H9 (cell line): Measurements from ENCODE around the gene EPN3. TPM values are rescaled to one million over a fixed set of nuclear protein-coding genes. Genes with fewer than 3 reads are reported as not detected.

Experiments
- DNase-seq: peaks from one replicate; pipeline ENCODE4 v3.0.0-alpha.2; 2017
- H2AFZ ChIP-seq: one replicate; pipeline ENCODE4 v1.6.1; 2013; ENCODE audit warnings: mild to moderate bottlenecking, low read length, control low read depth, moderate library complexity
- H2AK5ac ChIP-seq: 2 replicates; pipeline ENCODE4 v1.6.1; 2013; ENCODE audit warnings: low read length, control low read depth, mixed read lengths; ENCODE audit not compliant: insufficient read length
- H2BK120ac ChIP-seq: one replicate; pipeline ENCODE4 v1.6.1; 2013; ENCODE audit warnings: low read depth, mild to moderate bottlenecking, low read length, control low read depth, inconsistent platforms; ENCODE audit not compliant: poor library complexity, severe bottlenecking
- H2BK12ac ChIP-seq: 2 replicates; pipeline ENCODE4 v1.6.1; 2013; ENCODE audit warnings: low read length, control low read depth, mixed read lengths, low read depth; ENCODE audit not compliant: insufficient read length
- H2BK15ac ChIP-seq: 2 replicates; pipeline ENCODE4 v1.6.1; 2013; ENCODE audit warnings: low read depth, low read length, control low read depth
- H2BK20ac ChIP-seq: one replicate; pipeline ENCODE4 v1.6.1; 2013; ENCODE audit warnings: low read depth, mild to moderate bottlenecking, low read length, control low read depth, inconsistent platforms; ENCODE audit not compliant: poor library complexity, severe bottlenecking
- H2BK5ac ChIP-seq: 2 replicates; pipeline ENCODE4 v1.6.1; 2013; ENCODE audit warnings: low read length, control low read depth, mixed read lengths; ENCODE audit not compliant: insufficient read length
- H3K14ac ChIP-seq: 2 replicates; pipeline ENCODE4 v1.6.1; 2013; ENCODE audit warnings: low read length, control low read depth; ENCODE audit not compliant: insufficient read depth
- H3K18ac ChIP-seq: 2 replicates; pipeline ENCODE4 v1.6.1; 2013; ENCODE audit warnings: low read depth, mild to moderate bottlenecking, mixed read lengths, low read length, control low read depth; ENCODE audit not compliant: insufficient read length
- H3K23ac ChIP-seq: 2 replicates; pipeline ENCODE4 v1.6.1; 2013; ENCODE audit warnings: low read length, control low read depth, mixed read lengths, low read depth; ENCODE audit not compliant: insufficient read length
- H3K23me2 ChIP-seq: 2 replicates; pipeline ENCODE4 v1.6.1; 2013; ENCODE audit warnings: low read depth, mild to moderate bottlenecking, mixed read lengths, low read length, control low read depth; ENCODE audit not compliant: insufficient read length, poor library complexity, severe bottlenecking
- H3K27ac ChIP-seq: 2 replicates; pipeline ENCODE4 v1.5.1; 2013; ENCODE audit warnings: low read length, control low read depth, mixed read lengths, low read depth; ENCODE audit not compliant: insufficient read length
- H3K27me3 ChIP-seq: 2 replicates; pipeline ENCODE4 v1.6.1; 2013; ENCODE audit warnings: low read length, control low read depth, inconsistent platforms; ENCODE audit not compliant: insufficient read depth
- H3K4ac ChIP-seq: 2 replicates; pipeline ENCODE4 v1.6.1; 2013; ENCODE audit warnings: low read depth, mild to moderate bottlenecking, control low read depth, inconsistent platforms, low read length, moderate library complexity
- H3K4me1 ChIP-seq: 2 replicates; pipeline ENCODE4 v1.6.1; 2013; ENCODE audit warnings: low read length, control low read depth, inconsistent platforms; ENCODE audit not compliant: insufficient read depth
- H3K4me2 ChIP-seq: 2 replicates; pipeline ENCODE4 v1.6.1; 2013; ENCODE audit warnings: low read length, control low read depth, mixed read lengths; ENCODE audit not compliant: insufficient read length, insufficient read depth
- H3K56ac ChIP-seq: 2 replicates; pipeline ENCODE4 v1.6.1; 2013; ENCODE audit warnings: low read depth, mild to moderate bottlenecking, mixed read lengths, low read length, control low read depth; ENCODE audit not compliant: insufficient read length
- H3K79me1 ChIP-seq: 2 replicates; pipeline ENCODE4 v1.6.1; 2013; ENCODE audit warnings: low read depth, mild to moderate bottlenecking, moderate library complexity, low read length, control low read depth, inconsistent platforms; ENCODE audit not compliant: insufficient read depth, poor library complexity, severe bottlenecking
- H3K79me2 ChIP-seq: 2 replicates; pipeline ENCODE4 v1.6.1; 2013; ENCODE audit warnings: low read length, control low read depth, inconsistent platforms; ENCODE audit not compliant: insufficient read depth
- H3K9ac ChIP-seq: 2 replicates; pipeline ENCODE4 v1.6.1; 2013; ENCODE audit warnings: low read length, control low read depth, mixed read lengths; ENCODE audit not compliant: insufficient read length; ENCODE audit errors: extremely low read depth
- H3K9me3 ChIP-seq: one replicate; pipeline ENCODE4 v1.6.1; 2013; ENCODE audit warnings: low read depth, low read length, inconsistent platforms; ENCODE audit not compliant: control insufficient read depth
- H3T11ph ChIP-seq: one replicate; pipeline ENCODE4 v1.6.1; 2013; ENCODE audit warnings: mild to moderate bottlenecking, low read length, control low read depth, inconsistent platforms
- H4K20me1 ChIP-seq: one replicate; pipeline ENCODE4 v1.6.1; 2013; ENCODE audit not compliant: control insufficient read depth, insufficient read length, insufficient read depth
- H4K5ac ChIP-seq: 2 replicates; pipeline ENCODE4 v1.6.1; 2013; ENCODE audit warnings: low read depth, mild to moderate bottlenecking, mixed read lengths, low read length, control low read depth; ENCODE audit not compliant: insufficient read length
- H4K8ac ChIP-seq: replicated peaks from 2 replicates; pipeline ENCODE4 v1.6.1; 2013; ENCODE audit warnings: low read length, control low read depth, mixed read lengths, low read depth; ENCODE audit not compliant: insufficient read length
- H4K91ac ChIP-seq: 2 replicates; pipeline ENCODE4 v1.6.1; 2013; ENCODE audit warnings: low read depth, mild to moderate bottlenecking, moderate library complexity, mixed read lengths, low read length, control low read depth; ENCODE audit not compliant: insufficient read length
- H3K27ac Mint-ChIP-seq, 3 experiments: 2 replicates in 2 of 3; 3 replicates in 1 of 3; pipeline ENCODE4 v1.8.0; 2020 to 2021; ENCODE audit warnings: mixed read lengths in 3 of 3, mild to moderate bottlenecking in 1 of 3, moderate library complexity in 1 of 3
- H3K27me3 Mint-ChIP-seq: 2 replicates; pipeline ENCODE4 v1.8.0; 2021; ENCODE audit warnings: low read depth, mild to moderate bottlenecking, moderate library complexity, mixed read lengths
- H3K36me3 Mint-ChIP-seq, 3 experiments: 2 replicates in 2 of 3; 3 replicates in 1 of 3; pipeline ENCODE4 v1.8.0; 2020 to 2021; ENCODE audit warnings: low read depth in 3 of 3, mixed read lengths in 3 of 3; ENCODE audit not compliant: insufficient read depth in 1 of 3
- H3K4me1 Mint-ChIP-seq, 2 experiments: 2 replicates each; pipeline ENCODE4 v1.8.0; 2020; ENCODE audit warnings: mixed read lengths in 2 of 2
- H3K4me3 Mint-ChIP-seq, 2 experiments: 2 replicates in 1 of 2; 3 replicates in 1 of 2; pipeline ENCODE4 v1.8.0; 2020 to 2021; ENCODE audit warnings: mild to moderate bottlenecking in 2 of 2, mixed read lengths in 2 of 2, moderate library complexity in 1 of 2
- H3K9me3 Mint-ChIP-seq, 2 experiments: 2 replicates in 1 of 2; 3 replicates in 1 of 2; pipeline ENCODE4 v1.8.0; 2020; ENCODE audit warnings: mild to moderate bottlenecking in 2 of 2, mixed read lengths in 2 of 2, moderate library complexity in 1 of 2
- WGBS: extraction: QIAGEN DNeasy Blood & Tissue Kit; methylation state at CpG from one replicate; pipeline ENCODE4 v1.1.7; 2013; ENCODE audit warnings: missing lambda C conversion rate, low lambda C conversion rate, mixed read lengths; ENCODE audit not compliant: insufficient read length; ENCODE audit errors: extremely low coverage; 5-methylcytosine and 5-hydroxymethylcytosine counted together
- total RNA-seq: library from RNA; stranded (reverse); gene quantifications from 2 replicates; pipeline ENCODE4 v1.2.1, GENCODE V29; 2021
- TF ChIP-seq, protein P1 (sequence below): fragments of 200-600 bp; sonication (generic); conservative IDR thresholded peaks from 3 replicates; pipeline ENCODE4 v1.8.0; 2021; ENCODE audit warnings: antibody characterized with exemption, mild to moderate bottlenecking

The EPN3 gene
- total RNA-seq, 1 experiment from 2014 or later: 1.9 TPM

DNA sequence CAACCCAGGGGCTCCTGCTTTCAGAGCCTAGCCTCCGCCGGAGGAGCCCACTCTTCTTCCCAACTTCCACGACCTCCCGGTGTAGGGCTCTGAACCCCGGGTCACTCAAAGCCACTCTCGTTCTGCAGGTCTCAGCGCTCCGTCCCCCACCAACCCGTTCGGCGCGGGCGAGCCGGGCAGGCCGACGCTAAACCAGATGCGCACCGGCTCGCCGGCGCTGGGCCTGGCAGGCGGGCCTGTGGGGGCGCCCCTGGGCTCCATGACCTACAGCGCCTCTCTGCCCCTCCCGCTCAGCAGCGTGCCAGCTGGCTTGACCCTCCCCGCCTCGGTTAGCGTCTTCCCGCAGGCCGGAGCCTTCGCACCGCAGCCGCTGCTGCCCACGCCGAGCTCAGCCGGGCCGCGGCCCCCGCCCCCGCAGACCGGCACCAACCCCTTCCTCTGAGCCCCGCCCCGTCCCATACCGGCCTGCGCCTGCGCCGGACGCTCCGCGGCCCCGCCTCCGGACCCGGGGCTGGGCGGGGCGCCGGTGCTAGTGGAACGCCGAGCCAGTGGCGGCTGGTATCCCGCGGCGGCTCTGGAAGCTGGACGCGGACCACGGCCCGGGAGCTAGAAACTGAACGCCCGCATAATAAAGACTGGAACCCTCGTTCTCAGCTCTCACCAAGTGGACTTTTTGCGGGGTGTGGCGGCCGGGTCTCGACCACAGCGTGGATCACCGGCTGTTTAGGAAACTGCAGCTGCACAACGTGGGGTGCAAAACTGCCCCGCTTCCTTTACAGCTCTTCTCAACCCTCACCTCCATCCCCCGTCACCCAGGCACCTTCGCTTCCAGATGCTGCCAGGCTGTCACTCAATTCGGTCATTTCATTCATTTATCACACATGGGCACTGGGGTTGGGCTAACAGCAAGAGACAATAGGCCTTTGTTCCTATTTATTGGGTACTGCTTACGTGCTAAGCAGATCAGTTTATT is 9.5 kb downstream of the EPN3 start:
- Mint-ChIP-seq H3K4me1 (peaks cover 26 to 36% of the 10 kb centered on the region in 2 experiments), H3K9me3 (no peaks in the 10 kb centered on the region), H3K36me3 (no peaks in the 10 kb centered on the region), H3K27ac (no peak overlapping the region), H3K27me3 (peaks cover 34% of the 10 kb centered on the region), H3K4me3 (peak overlapping the region; percentile 69 to 82)
- Histone ChIP-seq H3K27me3 (no peaks in the 10 kb centered on the region; the same call in 1 of the 2 replicates), H3K56ac (no peak overlapping the region), H2BK15ac (no peak overlapping the region), H3K4ac (no peak overlapping the region), H3K9ac (peak overlapping the region; percentile 8), H3T11ph (no peak overlapping the region), H4K8ac (no peak overlapping the region), H2AK5ac (no peak overlapping the region), H4K5ac (no peak overlapping the region), H2AFZ (no peak overlapping the region), H2BK12ac (no peak overlapping the region), H2BK5ac (no peak overlapping the region), H3K14ac (peak overlapping the region; percentile 71), H3K23me2 (peaks cover 8% of the 10 kb centered on the region), H2BK20ac (no peak overlapping the region), H3K79me1 (no peaks in the 10 kb centered on the region), H3K79me2 (no peaks in the 10 kb centered on the region), H3K18ac (peak overlapping the region; percentile 77), H3K9me3 (no peaks in the 10 kb centered on the region), H3K27ac (no peak overlapping the region), H3K4me2 (peak overlapping the region; percentile 76), H3K4me1 (0 out of 2 replicates have a peak, but pooled peaks cover 2% of the 10 kb centered on the region), H4K91ac (no peak overlapping the region), H2BK120ac (no peak overlapping the region), H4K20me1 (no peaks in the 10 kb centered on the region), H3K23ac (no peak overlapping the region)
- DNase-seq: peak; percentile 92
- WGBS: no CpG with 5 or more reads among the region's 82 CpGs
- TF ChIP-seq, protein P1, sequence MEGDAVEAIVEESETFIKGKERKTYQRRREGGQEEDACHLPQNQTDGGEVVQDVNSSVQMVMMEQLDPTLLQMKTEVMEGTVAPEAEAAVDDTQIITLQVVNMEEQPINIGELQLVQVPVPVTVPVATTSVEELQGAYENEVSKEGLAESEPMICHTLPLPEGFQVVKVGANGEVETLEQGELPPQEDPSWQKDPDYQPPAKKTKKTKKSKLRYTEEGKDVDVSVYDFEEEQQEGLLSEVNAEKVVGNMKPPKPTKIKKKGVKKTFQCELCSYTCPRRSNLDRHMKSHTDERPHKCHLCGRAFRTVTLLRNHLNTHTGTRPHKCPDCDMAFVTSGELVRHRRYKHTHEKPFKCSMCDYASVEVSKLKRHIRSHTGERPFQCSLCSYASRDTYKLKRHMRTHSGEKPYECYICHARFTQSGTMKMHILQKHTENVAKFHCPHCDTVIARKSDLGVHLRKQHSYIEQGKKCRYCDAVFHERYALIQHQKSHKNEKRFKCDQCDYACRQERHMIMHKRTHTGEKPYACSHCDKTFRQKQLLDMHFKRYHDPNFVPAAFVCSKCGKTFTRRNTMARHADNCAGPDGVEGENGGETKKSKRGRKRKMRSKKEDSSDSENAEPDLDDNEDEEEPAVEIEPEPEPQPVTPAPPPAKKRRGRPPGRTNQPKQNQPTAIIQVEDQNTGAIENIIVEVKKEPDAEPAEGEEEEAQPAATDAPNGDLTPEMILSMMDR: peak; percentile 34; the same call in 2 of the 3 replicates
